ENCODE data around the gene RNF213.

RNF213 gene

GRCh38 chr17:80414803-80415625, 154.4 kb downstream of the RNF213 start, which contains the start of gene ENDOV:
ENDOV (plus strand) TSS chr17:80415167; CDS start chr17:80415195, 28 bp downstream.
- Histone ChIP-seq H3K79me1 (replicated peaks; ENCODE audit: low read length, poor library complexity, severe bottlenecking) (peaks cover 31% of the 10 kb centered on the region), H3K27me3 (ENCODE audit: control insufficient read depth in 1 of 2, insufficient read depth in 1 of 2, low read length in 2 of 2) (peaks cover 0 to 5% of the 10 kb centered on the region in 2 experiments), H2BK120ac (ENCODE audit: low read depth, low read length) (peak within 1 kb of the TSS; percentile 94), H2AFZ (ENCODE audit: low read depth, low read length) (peak within 1 kb of the TSS; percentile 91), H3K36me3 (ENCODE audit: control insufficient read depth in 1 of 2, insufficient read depth in 2 of 2, low read depth in 1 of 2, low read length in 2 of 2) (peaks cover 20 to 27% of the 10 kb centered on the region in 2 experiments), H4K91ac (ENCODE audit: low read length) (peak within 1 kb of the TSS; percentile 95), H3K4ac (ENCODE audit: low read depth in 1 of 2, low read length in 2 of 2) (peak within 1 kb of the TSS; percentile 71 to 92), H3K9ac (ENCODE audit: low read length) (peak within 1 kb of the TSS; percentile 99), H2BK5ac (ENCODE audit: low read depth, low read length, poor library complexity, severe bottlenecking) (peak within 1 kb of the TSS; percentile 80), H2BK15ac (ENCODE audit: low read depth, poor library complexity, severe bottlenecking) (peak within 1 kb of the TSS; percentile 98), H3K4me1 (ENCODE audit: control insufficient read depth, insufficient read depth, low read depth, low read length) (peaks cover 14% of the 10 kb centered on the region), H3K23ac (ENCODE audit: low read length in 2 of 2) (peak within 1 kb of the TSS in 1 of 2 experiments; percentile 46), H3K18ac (ENCODE audit: low read depth in 1 of 2, low read length in 2 of 2) (peak within 1 kb of the TSS; percentile 93 to 97), H3K4me3 (ENCODE audit: insufficient read depth in 1 of 2, low read depth in 1 of 2, low read length in 2 of 2) (peak within 1 kb of the TSS; percentile 92 to 98), H3K9me3 (ENCODE audit: control insufficient read depth, low read length) (no peaks in the 10 kb centered on the region), H3K4me2 (ENCODE audit: low read length, poor library complexity, severe bottlenecking) (peak within 1 kb of the TSS; percentile 84), H2BK12ac (ENCODE audit: low read length in 2 of 2) (no peak within 1 kb of the TSS), H3K14ac (ENCODE audit: low read length in 2 of 2) (peak within 1 kb of the TSS in 1 of 2 experiments; percentile 79), H4K8ac (ENCODE audit: low read length) (peak within 1 kb of the TSS; percentile 96), H3K27ac (ENCODE audit: low read length, poor library complexity, severe bottlenecking) (peak within 1 kb of the TSS; percentile 73), H2AK5ac (ENCODE audit: low read length, severe bottlenecking) (no peak within 1 kb of the TSS)
- peak; percentile 96 for DNase-seq
- under 1% methylated on average over 97 of the region's 97 CpGs for WGBS

GRCh38 chr17:80415626-80416137, 155.0 kb downstream of the RNF213 start:
- peak overlapping the region; percentile 99 for H3K9ac ChIP-seq (ENCODE audit: low read length)
- H3K36me3 ChIP-seq (ENCODE audit: control insufficient read depth in 1 of 2, insufficient read depth in 2 of 2, low read depth in 1 of 2, low read length in 2 of 2) = peaks cover 20 to 31% of the 10 kb centered on the region in 2 experiments
- peak overlapping the region; percentile 68 for H2AFZ ChIP-seq (ENCODE audit: low read depth, low read length)
- no peaks in the 10 kb centered on the region for H3K9me3 ChIP-seq (ENCODE audit: control insufficient read depth, low read length)
- peak overlapping the region; percentile 24 for H3K27ac ChIP-seq (ENCODE audit: low read length, poor library complexity, severe bottlenecking)
- peaks cover 31% of the 10 kb centered on the region for H3K79me1 ChIP-seq (replicated peaks; ENCODE audit: low read length, poor library complexity, severe bottlenecking)
- no peak overlapping the region for H2BK5ac ChIP-seq (ENCODE audit: low read depth, low read length, poor library complexity, severe bottlenecking)
- no peak overlapping the region for H3K23ac ChIP-seq (ENCODE audit: low read length in 2 of 2)
- peak overlapping the region; percentile 28 for H4K91ac ChIP-seq (ENCODE audit: low read length)
- no peak overlapping the region for H2BK15ac ChIP-seq (ENCODE audit: low read depth, poor library complexity, severe bottlenecking)
- 15% methylated on average over 32 of the region's 39 CpGs for WGBS
- H2BK12ac ChIP-seq (ENCODE audit: low read length in 2 of 2) = no peak overlapping the region
- no peak overlapping the region for H2BK120ac ChIP-seq (ENCODE audit: low read depth, low read length)
- H3K4me1 ChIP-seq (ENCODE audit: control insufficient read depth, insufficient read depth, low read depth, low read length) = peaks cover 14% of the 10 kb centered on the region
- H3K27me3 ChIP-seq (ENCODE audit: control insufficient read depth in 1 of 2, insufficient read depth in 1 of 2, low read length in 2 of 2) = peaks cover 0 to 5% of the 10 kb centered on the region in 2 experiments
- peak overlapping the region; percentile 25 to 92 for H3K4ac ChIP-seq (ENCODE audit: low read depth in 1 of 2, low read length in 2 of 2)
- peak overlapping the region in 1 of 2 experiments; percentile 79 for H3K14ac ChIP-seq (ENCODE audit: low read length in 2 of 2)
- no peak for DNase-seq
- H4K8ac ChIP-seq (ENCODE audit: low read length) = peak overlapping the region; percentile 33
- H3K18ac ChIP-seq (ENCODE audit: low read depth in 1 of 2, low read length in 2 of 2) = peak overlapping the region; percentile 23 to 93
- H3K4me3 ChIP-seq (ENCODE audit: insufficient read depth in 1 of 2, low read depth in 1 of 2, low read length in 2 of 2) = peak overlapping the region; percentile 92 to 98
- H2AK5ac ChIP-seq (ENCODE audit: low read length, severe bottlenecking) = no peak overlapping the region
- H3K4me2 ChIP-seq (ENCODE audit: low read length, poor library complexity, severe bottlenecking) = peak overlapping the region; percentile 67

GRCh38 chr17:80416260-80416939, 155.7 kb downstream of the RNF213 start:
- Histone ChIP-seq H3K9me3 (ENCODE audit: control insufficient read depth, low read length) (no peaks in the 10 kb centered on the region), H3K4me3 (ENCODE audit: insufficient read depth in 1 of 2, low read depth in 1 of 2, low read length in 2 of 2) (peak overlapping the region in 1 of 2 experiments; percentile 98), H2BK12ac (ENCODE audit: low read length in 2 of 2) (no peak overlapping the region), H4K91ac (ENCODE audit: low read length) (no peak overlapping the region), H2AFZ (ENCODE audit: low read depth, low read length) (no peak overlapping the region), H3K4me1 (ENCODE audit: control insufficient read depth, insufficient read depth, low read depth, low read length) (peaks cover 14% of the 10 kb centered on the region), H4K8ac (ENCODE audit: low read length) (no peak overlapping the region), H3K36me3 (ENCODE audit: control insufficient read depth in 1 of 2, insufficient read depth in 2 of 2, low read depth in 1 of 2, low read length in 2 of 2) (peaks cover 20 to 31% of the 10 kb centered on the region in 2 experiments), H3K79me1 (replicated peaks; ENCODE audit: low read length, poor library complexity, severe bottlenecking) (peaks cover 34% of the 10 kb centered on the region), H2BK120ac (ENCODE audit: low read depth, low read length) (no peak overlapping the region), H3K9ac (ENCODE audit: low read length) (peak overlapping the region; percentile 99), H3K4me2 (ENCODE audit: low read length, poor library complexity, severe bottlenecking) (peak overlapping the region; percentile 67), H2BK15ac (ENCODE audit: low read depth, poor library complexity, severe bottlenecking) (no peak overlapping the region), H3K18ac (ENCODE audit: low read depth in 1 of 2, low read length in 2 of 2) (no peak overlapping the region), H3K27ac (ENCODE audit: low read length, poor library complexity, severe bottlenecking) (no peak overlapping the region), H3K4ac (ENCODE audit: low read depth in 1 of 2, low read length in 2 of 2) (no peak overlapping the region), H2BK5ac (ENCODE audit: low read depth, low read length, poor library complexity, severe bottlenecking) (no peak overlapping the region), H2AK5ac (ENCODE audit: low read length, severe bottlenecking) (no peak overlapping the region), H3K23ac (ENCODE audit: low read length in 2 of 2) (no peak overlapping the region), H3K27me3 (ENCODE audit: control insufficient read depth in 1 of 2, insufficient read depth in 1 of 2, low read length in 2 of 2) (peaks cover 0 to 5% of the 10 kb centered on the region in 2 experiments), H3K14ac (ENCODE audit: low read length in 2 of 2) (no peak overlapping the region)
- 90% methylated on average over 7 of the region's 7 CpGs for WGBS
- DNase-seq = no peak

GRCh38 chr17:80416940-80417293, 156.3 kb downstream of the RNF213 start:
- Histone ChIP-seq H3K4ac (ENCODE audit: low read depth in 1 of 2, low read length in 2 of 2) (no peak overlapping the region), H3K4me2 (ENCODE audit: low read length, poor library complexity, severe bottlenecking) (no peak overlapping the region), H3K4me3 (ENCODE audit: insufficient read depth in 1 of 2, low read depth in 1 of 2, low read length in 2 of 2) (no peak overlapping the region), H3K9ac (ENCODE audit: low read length) (no peak overlapping the region), H3K9me3 (ENCODE audit: control insufficient read depth, low read length) (no peaks in the 10 kb centered on the region), H3K79me1 (replicated peaks; ENCODE audit: low read length, poor library complexity, severe bottlenecking) (peaks cover 37% of the 10 kb centered on the region), H2BK15ac (ENCODE audit: low read depth, poor library complexity, severe bottlenecking) (no peak overlapping the region), H2AK5ac (ENCODE audit: low read length, severe bottlenecking) (no peak overlapping the region), H3K4me1 (ENCODE audit: control insufficient read depth, insufficient read depth, low read depth, low read length) (peaks cover 16% of the 10 kb centered on the region), H2BK12ac (ENCODE audit: low read length in 2 of 2) (no peak overlapping the region), H3K36me3 (ENCODE audit: control insufficient read depth in 1 of 2, insufficient read depth in 2 of 2, low read depth in 1 of 2, low read length in 2 of 2) (peaks cover 20 to 31% of the 10 kb centered on the region in 2 experiments), H2AFZ (ENCODE audit: low read depth, low read length) (no peak overlapping the region), H3K27me3 (ENCODE audit: control insufficient read depth in 1 of 2, insufficient read depth in 1 of 2, low read length in 2 of 2) (peaks cover 0 to 5% of the 10 kb centered on the region in 2 experiments), H2BK5ac (ENCODE audit: low read depth, low read length, poor library complexity, severe bottlenecking) (no peak overlapping the region), H4K8ac (ENCODE audit: low read length) (no peak overlapping the region), H3K23ac (ENCODE audit: low read length in 2 of 2) (no peak overlapping the region), H3K27ac (ENCODE audit: low read length, poor library complexity, severe bottlenecking) (no peak overlapping the region), H4K91ac (ENCODE audit: low read length) (no peak overlapping the region), H2BK120ac (ENCODE audit: low read depth, low read length) (no peak overlapping the region), H3K14ac (ENCODE audit: low read length in 2 of 2) (no peak overlapping the region), H3K18ac (ENCODE audit: low read depth in 1 of 2, low read length in 2 of 2) (no peak overlapping the region)
- WGBS = 96% methylated on average over 6 of the region's 6 CpGs
- DNase-seq = no peak
